Astrocyte of the cerebellum (primary cell): ENCODE measurements around the gene KCP.
"Not testable (repeated sequence)": the region's sequence is repeated elsewhere in the genome, so short reads cannot be mapped to it uniquely, and the experiment has no call there.

ENCODE experiments used
- DNase-seq: peaks from one replicate; pipeline ENCODE4 v3.0.0-alpha.2; 2011; ENCODE audit warnings: low read depth
- H3K4me3 ChIP-seq: 2 replicates; pipeline ENCODE4 v1.5.1; 2011; ENCODE audit warnings: mild to moderate bottlenecking, low read depth, low read length, moderate library complexity
- CTCF ChIP-seq: IDR thresholded peaks from 2 replicates; pipeline ENCODE4 v1.5.1; 2012; ENCODE audit warnings: low read length, low read depth, moderate library complexity, mild to moderate bottlenecking; ENCODE audit errors: missing control alignments
- in situ Hi-C: cut with HindIII; loops from 2 replicates; pipeline ENCODE4 v1.10.0; 2017; ENCODE audit warnings: low sequenced_read_pairs

The KCP gene

GRCh38 chr7:128944487-128945236 is 34.2 kb upstream of the KCP start:
- H3K4me3 ChIP-seq, result no peak overlapping the region
- in situ Hi-C loops, result no loop called here
- no peak for DNase-seq
- TF ChIP-seq CTCF, result no peak

- H3K4me3 ChIP-seq, in situ Hi-C loops, DNase-seq: not testable (repeated sequence)
These were observed 32.7 kb upstream of the KCP start for GRCh38 chr7:128943251-128943650.

- no peak for DNase-seq
- no peak overlapping the region for H3K4me3 ChIP-seq
- no peak for TF ChIP-seq CTCF
- in situ Hi-C loops, result no loop called here
These were observed 31.5 kb upstream of the KCP start for GRCh38 chr7:128941946-128942526.

- in situ Hi-C loops, result no loop called here
- no peak for DNase-seq
- TF ChIP-seq CTCF, result no peak
- H3K4me3 ChIP-seq, result no peak overlapping the region
These were observed 30.9 kb upstream of the KCP start for GRCh38 chr7:128941323-128941890.

GRCh38 chr7:128940494-128941322 is 30.2 kb upstream of the KCP start:
- no peak for DNase-seq
- in situ Hi-C loops, result no loop called here
- H3K4me3 ChIP-seq, result no peak overlapping the region
- no peak for TF ChIP-seq CTCF

- in situ Hi-C loops, result no loop called here
- no peak for TF ChIP-seq CTCF
- no peak overlapping the region for H3K4me3 ChIP-seq
- no peak for DNase-seq
These were observed 29.4 kb upstream of the KCP start for GRCh38 chr7:128939861-128940410.
